HTERT RPE-1 (cell line): Measurements from ENCODE around the gene NPIPB5.
"Not testable (repeated sequence)": the region's sequence is repeated elsewhere in the genome, so short reads cannot be mapped to it uniquely, and the experiment has no call there.

ENCODE experiments used
- in situ Hi-C: fragments of 300-500 bp; cut with MboI; formaldehyde crosslinking; loops from 4 replicates; pipeline ENCODE4 v1.14.3; 2020; ENCODE audit warnings: low sequenced_read_pairs

Gene NPIPB5

GRCh38 chr16:22510591-22510990, at the start of gene NPIPB5:
Gene NPIPB5, plus strand, starts transcription at chr16:22510891. Its CDS starts 2,911 bp downstream, at chr16:22513802.
- in situ Hi-C loops = not testable (repeated sequence)

GRCh38 chr16:22468846-22469245, 41.8 kb upstream of the NPIPB5 start:
- in situ Hi-C loops = not testable (repeated sequence)

GRCh38 chr16:22537996-22538395, 27.3 kb downstream of the NPIPB5 start:
- in situ Hi-C loops = not testable (repeated sequence)

- in situ Hi-C loops = not testable (repeated sequence)
Observed at GRCh38 chr16:22544809-22545208, 34.1 kb downstream of the NPIPB5 start.

- in situ Hi-C loops = not testable (repeated sequence)
Observed at GRCh38 chr16:22546630-22547029, 35.9 kb downstream of the NPIPB5 start.

GRCh38 chr16:22547170-22547765, 36.6 kb downstream of the NPIPB5 start:
- in situ Hi-C loops = not testable (repeated sequence)

GRCh38 chr16:22549853-22550252, 39.2 kb downstream of the NPIPB5 start:
- in situ Hi-C loops = not testable (repeated sequence)

- in situ Hi-C loops = not testable (repeated sequence)
Observed at GRCh38 chr16:22551143-22551542, 40.5 kb downstream of the NPIPB5 start.

GRCh38 chr16:22551651-22552050, 41.0 kb downstream of the NPIPB5 start:
- in situ Hi-C loops = not testable (repeated sequence)

GRCh38 chr16:22556759-22557158, 46.1 kb downstream of the NPIPB5 start:
- in situ Hi-C loops = not testable (repeated sequence)
